Right atrium auricular region (tissue), 2 donors: ENCODE results near the gene CYP2A6. TPM values are rescaled to one million over a fixed set of nuclear protein-coding genes. Genes with fewer than 3 reads are reported as not detected.
"Not testable (repeated sequence)": the region's sequence is repeated elsewhere in the genome, so short reads cannot be mapped to it uniquely, and the experiment has no call there.

Source experiments
- DNase-seq: peaks from one replicate; pipeline ENCODE4 v3.0.0-alpha.2; 2019; ENCODE audit warnings: low spot score
- H3K27ac ChIP-seq, 2 donors: fragments of 200-600 bp; sonication (generic); 1 replicate in 1 of 2; 2 replicates in 1 of 2; pipeline ENCODE4 v1.5.1; 2016 to 2019
- H3K27me3 ChIP-seq, 2 donors: fragments of 200-600 bp; sonication (generic); one replicate each; pipeline versions ENCODE4 v1.5.1 to v1.6.0; 2017 to 2019
- H3K36me3 ChIP-seq: fragments of 200-600 bp; sonication (generic); one replicate; pipeline ENCODE4 v1.5.1; 2016
- H3K4me1 ChIP-seq, 2 donors: fragments of 200-600 bp; sonication (generic); one replicate each; pipeline versions ENCODE4 v1.5.1 to v1.6.0; 2017 to 2019
- H3K4me3 ChIP-seq, 2 donors: fragments of 200-600 bp; sonication (generic); 1 replicate in 1 of 2; 2 replicates in 1 of 2; pipeline ENCODE4 v1.5.1; 2017 to 2019; ENCODE audit warnings: mild to moderate bottlenecking in 1 of 2, moderate library complexity in 1 of 2
- H3K9me3 ChIP-seq, 2 donors: fragments of 200-600 bp; sonication (generic); one replicate each; pipeline ENCODE4 v1.5.1; 2019
- total RNA-seq, 2 donors: library from RNA; depleted of rRNA; stranded (reverse); fragments of >200 nt; gene quantifications; one replicate each; pipeline ENCODE4 v1.1.0, GENCODE V29; 2016
- TF ChIP-seq, protein P1 (sequence below), 2 donors: fragments of 200-600 bp; sonication (generic); IDR thresholded peaks; one replicate each; pipeline ENCODE4 v1.5.1; 2019; ENCODE audit warnings: antibody characterized with exemption in 2 of 2

The CYP2A6 gene
- total RNA-seq, 2 donors from 2014 or later: not detected

DNA sequence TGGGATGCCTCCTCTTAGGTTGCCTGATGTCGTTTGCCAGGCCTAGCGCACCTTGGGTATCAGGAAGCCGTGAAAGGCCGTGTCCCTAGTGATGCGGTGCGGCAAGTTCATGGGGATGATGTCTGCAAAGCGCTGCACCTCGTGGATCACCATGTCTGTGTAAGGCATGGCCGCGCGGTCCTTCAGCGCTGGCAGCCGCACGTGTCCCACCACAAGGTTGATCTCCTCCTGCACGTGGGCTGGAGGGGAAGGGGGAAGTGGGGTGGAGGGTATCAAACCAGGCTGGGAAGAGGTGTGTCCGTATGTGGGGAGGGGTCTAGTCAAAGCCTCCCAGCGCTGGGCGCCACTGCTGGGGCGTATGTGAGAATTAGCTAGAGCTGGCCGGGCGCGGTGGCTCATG lies 28.1 kb downstream of the CYP2A6 start:
- no peak for DNase-seq
- H3K27ac ChIP-seq: no peak overlapping the region
- no peaks in the 10 kb centered on the region for H3K9me3 ChIP-seq
- TF ChIP-seq, protein P1, sequence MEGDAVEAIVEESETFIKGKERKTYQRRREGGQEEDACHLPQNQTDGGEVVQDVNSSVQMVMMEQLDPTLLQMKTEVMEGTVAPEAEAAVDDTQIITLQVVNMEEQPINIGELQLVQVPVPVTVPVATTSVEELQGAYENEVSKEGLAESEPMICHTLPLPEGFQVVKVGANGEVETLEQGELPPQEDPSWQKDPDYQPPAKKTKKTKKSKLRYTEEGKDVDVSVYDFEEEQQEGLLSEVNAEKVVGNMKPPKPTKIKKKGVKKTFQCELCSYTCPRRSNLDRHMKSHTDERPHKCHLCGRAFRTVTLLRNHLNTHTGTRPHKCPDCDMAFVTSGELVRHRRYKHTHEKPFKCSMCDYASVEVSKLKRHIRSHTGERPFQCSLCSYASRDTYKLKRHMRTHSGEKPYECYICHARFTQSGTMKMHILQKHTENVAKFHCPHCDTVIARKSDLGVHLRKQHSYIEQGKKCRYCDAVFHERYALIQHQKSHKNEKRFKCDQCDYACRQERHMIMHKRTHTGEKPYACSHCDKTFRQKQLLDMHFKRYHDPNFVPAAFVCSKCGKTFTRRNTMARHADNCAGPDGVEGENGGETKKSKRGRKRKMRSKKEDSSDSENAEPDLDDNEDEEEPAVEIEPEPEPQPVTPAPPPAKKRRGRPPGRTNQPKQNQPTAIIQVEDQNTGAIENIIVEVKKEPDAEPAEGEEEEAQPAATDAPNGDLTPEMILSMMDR (IDR thresholded peaks at IDR 0.05): no peak
- H3K4me3 ChIP-seq: no peak overlapping the region
- no peaks in the 10 kb centered on the region for H3K36me3 ChIP-seq
- H3K27me3 ChIP-seq: no peaks in the 10 kb centered on the region
- peaks cover 0 to 33% of the 10 kb centered on the region in 2 donors for H3K4me1 ChIP-seq

DNA sequence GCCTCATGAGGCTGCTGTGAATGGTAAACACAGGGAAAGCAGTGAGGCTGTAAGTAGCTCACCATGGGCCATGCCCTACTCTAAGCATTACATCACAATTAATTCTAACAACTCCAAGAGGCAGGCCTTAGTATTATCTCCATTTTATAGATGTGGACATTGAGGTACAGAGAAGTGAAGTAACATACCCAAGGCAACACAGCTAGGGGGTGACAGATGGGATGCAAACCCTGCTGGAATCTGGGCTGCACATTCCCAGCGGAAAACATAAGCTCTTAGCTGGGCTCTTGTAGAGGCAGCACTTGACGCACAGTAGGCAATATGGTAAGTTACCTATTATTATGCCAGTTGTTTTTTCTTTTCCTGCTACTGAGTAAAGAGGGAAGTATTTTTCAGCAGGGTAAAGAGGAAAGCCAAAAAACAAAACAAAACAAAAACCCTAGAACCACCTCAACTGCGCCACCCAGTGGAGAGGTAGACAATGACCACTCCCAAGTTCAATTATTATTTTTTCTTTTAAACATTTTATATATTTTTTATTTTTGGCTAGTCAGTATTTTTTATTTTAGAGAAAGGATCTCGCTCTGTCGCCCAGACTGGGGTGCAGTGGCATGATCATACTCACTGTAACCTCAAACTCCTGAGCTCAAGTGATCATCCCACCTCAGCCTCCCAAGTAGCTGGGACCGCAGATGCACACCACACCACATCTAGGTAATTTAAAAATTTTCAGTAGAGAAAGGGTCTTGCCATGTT lies 30.6 kb downstream of the CYP2A6 start:
- not testable (repeated sequence) for H3K9me3 ChIP-seq, H3K4me3 ChIP-seq, H3K27me3 ChIP-seq, H3K36me3 ChIP-seq, H3K27ac ChIP-seq
- TF ChIP-seq, protein P1 (IDR thresholded peaks at IDR 0.05): peak; percentile 80 to 87
- H3K4me1 ChIP-seq: peaks cover 0 to 33% of the 10 kb centered on the region in 2 donors
- DNase-seq: peak; percentile 60

DNA sequence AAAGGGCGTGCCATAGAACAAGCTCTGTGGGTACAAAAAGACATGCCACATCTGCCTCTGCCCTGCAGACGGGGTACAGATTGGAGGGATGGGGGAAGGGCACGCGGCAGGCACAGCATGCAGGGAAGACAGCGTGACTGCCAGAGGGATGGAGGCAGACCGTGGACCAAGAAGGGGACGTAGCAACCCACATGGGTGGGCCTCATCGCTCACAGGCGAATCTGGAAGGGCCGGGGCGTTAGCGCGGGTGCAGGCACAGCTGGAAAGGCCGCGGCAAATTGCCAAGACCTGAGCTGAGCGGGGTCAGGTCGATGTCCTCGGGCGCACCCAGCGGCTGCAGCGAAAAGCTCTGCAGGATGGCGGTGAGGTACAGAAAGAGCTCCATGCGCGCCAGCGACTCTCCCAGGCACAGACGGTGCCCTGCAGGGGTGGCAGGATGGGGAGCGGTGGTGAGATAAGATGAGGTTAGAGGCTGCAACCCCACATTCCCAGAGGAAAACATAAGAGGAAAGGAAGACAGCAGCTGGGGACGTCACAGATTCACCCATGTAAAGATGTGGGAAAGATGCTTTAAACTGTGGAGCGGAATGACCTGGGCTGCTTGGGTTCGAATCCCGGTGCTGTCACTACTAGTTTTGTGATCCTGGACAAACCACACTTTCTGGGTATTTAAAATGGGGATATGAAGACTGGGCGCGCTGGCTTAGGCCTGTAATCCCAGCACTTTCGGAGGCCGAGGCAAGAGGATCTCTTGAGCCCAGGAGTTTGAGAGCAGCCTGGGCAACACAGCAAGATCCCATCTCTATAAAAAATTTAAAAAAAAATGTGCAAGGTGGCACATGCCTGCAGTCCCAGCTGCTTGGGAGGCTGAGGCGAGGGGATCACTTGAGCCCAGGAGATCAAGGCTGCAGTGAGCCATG lies 31.5 kb downstream of the CYP2A6 start:
- not testable (repeated sequence) for H3K27me3 ChIP-seq, H3K36me3 ChIP-seq, H3K9me3 ChIP-seq
- Histone ChIP-seq H3K4me1 (peaks cover 0 to 33% of the 10 kb centered on the region in 2 donors), H3K27ac (peak overlapping the region in 1 of 2 donors; percentile 31), H3K4me3 (peak overlapping the region in 1 of 2 donors; percentile 44)
- TF ChIP-seq, protein P1 (IDR thresholded peaks at IDR 0.05): peak in 1 of 2 donors; percentile 49
- peak; percentile 76 for DNase-seq

DNA sequence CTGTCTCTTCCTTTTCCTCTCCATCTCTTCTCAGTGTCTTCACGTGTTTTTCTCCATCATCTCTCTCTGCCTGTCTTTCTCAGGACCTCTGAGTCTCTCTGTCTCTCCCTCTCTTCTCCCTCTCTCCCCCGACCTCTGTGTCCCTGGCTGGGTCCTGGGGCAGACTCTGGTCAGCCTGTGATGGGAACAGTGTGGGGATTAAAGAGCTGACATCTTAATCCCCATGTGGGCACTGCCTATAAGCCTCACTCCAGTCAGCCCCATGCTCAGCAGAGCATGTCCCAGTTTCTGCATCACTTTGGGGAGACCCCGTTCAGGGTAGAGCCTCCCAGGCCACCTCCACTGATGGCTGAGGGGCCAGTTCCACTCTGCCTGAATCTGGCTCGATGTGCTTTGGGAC lies 35.0 kb downstream of the CYP2A6 start:
- TF ChIP-seq, protein P1 (IDR thresholded peaks at IDR 0.05): no peak
- DNase-seq: no peak
- Histone ChIP-seq H3K4me3 (no peak overlapping the region), H3K27ac (no peak overlapping the region), H3K27me3 (no peaks in the 10 kb centered on the region), H3K4me1 (peaks cover 0 to 39% of the 10 kb centered on the region in 2 donors), H3K36me3 (no peaks in the 10 kb centered on the region), H3K9me3 (no peaks in the 10 kb centered on the region)

DNA sequence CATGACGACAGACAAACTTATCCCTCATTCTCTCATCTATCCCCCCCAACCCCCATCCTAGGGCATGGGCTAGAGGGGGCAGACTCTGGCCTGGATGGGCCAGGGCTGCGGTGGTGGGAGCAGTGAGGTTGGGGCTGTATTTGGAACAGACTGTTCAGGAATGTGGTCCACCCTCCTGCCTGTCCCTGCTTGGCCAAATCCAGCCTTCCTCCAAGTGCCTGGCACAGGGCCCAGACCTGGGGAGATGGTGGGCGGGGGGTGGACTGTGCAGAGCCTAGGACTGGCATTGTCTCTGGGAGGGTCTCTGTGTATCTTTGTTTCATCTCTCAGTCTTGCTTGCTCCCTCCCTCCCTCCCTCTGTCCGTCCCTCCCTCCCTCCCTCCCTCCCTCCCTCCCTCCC lies 37.1 kb downstream of the CYP2A6 start:
- DNase-seq: no peak
- Histone ChIP-seq H3K27me3 (no peaks in the 10 kb centered on the region), H3K27ac (no peak overlapping the region), H3K4me1 (peaks cover 0 to 40% of the 10 kb centered on the region in 2 donors), H3K36me3 (peaks cover 18% of the 10 kb centered on the region), H3K4me3 (no peak overlapping the region), H3K9me3 (no peaks in the 10 kb centered on the region)
- TF ChIP-seq, protein P1 (IDR thresholded peaks at IDR 0.05): no peak

DNA sequence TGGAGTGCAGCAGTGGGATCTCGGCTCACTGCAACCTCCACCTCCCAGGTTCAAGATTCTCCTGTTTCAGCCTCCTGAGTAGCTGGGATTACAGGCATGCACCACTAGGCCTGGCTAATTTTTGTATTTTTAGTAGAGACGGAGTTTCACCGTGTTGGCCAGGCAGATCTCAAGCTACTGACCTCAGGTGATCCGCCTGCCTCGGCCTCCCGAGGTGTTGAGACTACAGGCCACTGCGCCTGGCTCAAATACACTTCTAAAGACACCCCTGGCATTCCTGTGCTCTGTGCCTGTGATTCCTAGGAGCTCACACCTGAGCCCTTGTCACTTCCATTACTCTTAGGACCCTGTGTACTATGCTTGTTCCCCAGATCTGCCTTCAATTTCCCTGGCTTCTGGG lies 37.7 kb downstream of the CYP2A6 start:
- not testable (repeated sequence) for H3K4me3 ChIP-seq, H3K27me3 ChIP-seq, DNase-seq, H3K27ac ChIP-seq, H3K9me3 ChIP-seq
- Histone ChIP-seq H3K36me3 (peaks cover 24% of the 10 kb centered on the region), H3K4me1 (peaks cover 0 to 46% of the 10 kb centered on the region in 2 donors)
